22Rv1 (cell line): Measurements from ENCODE around the gene CAMSAP1.

ENCODE experiments used
- CTCF ChIP-seq: fragments of 450-650 bp; IDR thresholded peaks from 2 replicates; pipeline ENCODE4 v1.5.1; 2017; ENCODE audit warnings: mild to moderate bottlenecking
- ZFX ChIP-seq: fragments of 450-650 bp; IDR thresholded peaks from 2 replicates; pipeline ENCODE4 v1.6.1; 2017; ENCODE audit warnings: antibody characterized with exemption, borderline replicate concordance

GRCh38 chr9:135903358-135903656 is 4.0 kb downstream of the CAMSAP1 start:
- no peak for TF ChIP-seq CTCF
- no peak for TF ChIP-seq ZFX
